Ishikawa (cell line): ENCODE results near the gene SNED1.

Experiments used
- CEBPB ChIP-seq: IDR thresholded peaks from 2 replicates; pipeline ENCODE4 v1.6.1; 2012
- CREB1 ChIP-seq: IDR thresholded peaks from 2 replicates; pipeline ENCODE4 v1.6.1; 2012; ENCODE audit warnings: low read depth
- EGR1 ChIP-seq: IDR thresholded peaks from 2 replicates; pipeline ENCODE4 v1.6.1; 2012
- EP300 ChIP-seq: IDR thresholded peaks from 2 replicates; pipeline ENCODE4 v1.6.1; 2012; ENCODE audit warnings: borderline replicate concordance
- FOXM1 ChIP-seq: IDR thresholded peaks from 2 replicates; pipeline ENCODE4 v1.6.1; 2012; ENCODE audit warnings: low read depth, borderline replicate concordance
- MAX ChIP-seq: IDR thresholded peaks from 2 replicates; pipeline ENCODE4 v1.6.1; 2012
- NFIC ChIP-seq: IDR thresholded peaks from 2 replicates; pipeline ENCODE4 v1.6.1; 2012
- RAD21 ChIP-seq: IDR thresholded peaks from 2 replicates; pipeline ENCODE4 v1.6.1; 2012; ENCODE audit warnings: low read depth
- REST ChIP-seq: IDR thresholded peaks from 2 replicates; pipeline ENCODE4 v1.6.1; 2012; ENCODE audit warnings: low read depth, mild to moderate bottlenecking
- TAF1 ChIP-seq: IDR thresholded peaks from 2 replicates; pipeline ENCODE4 v1.6.1; 2012; ENCODE audit warnings: low read depth, mild to moderate bottlenecking
- TCF12 ChIP-seq: IDR thresholded peaks from 2 replicates; pipeline ENCODE4 v1.6.1; 2012; ENCODE audit warnings: low read depth
- TEAD4 ChIP-seq: IDR thresholded peaks from 2 replicates; pipeline ENCODE4 v1.6.1; 2012
- USF1 ChIP-seq: IDR thresholded peaks from 2 replicates; pipeline ENCODE4 v1.6.1; 2012
- YY1 ChIP-seq: IDR thresholded peaks from 2 replicates; pipeline ENCODE4 v1.6.1; 2012; ENCODE audit warnings: low read depth
- ZBTB7A ChIP-seq: IDR thresholded peaks from 2 replicates; pipeline ENCODE4 v1.6.1; 2012; ENCODE audit warnings: low read depth

Gene SNED1

GRCh38 chr2:241002275-241003046 is 4.0 kb downstream of the SNED1 start:
- TF ChIP-seq CREB1 (no peak), YY1 (no peak), ZBTB7A (no peak), RAD21 (no peak), FOXM1 (no peak), USF1 (no peak), TCF12 (no peak), CEBPB (no peak)

GRCh38 chr2:241003047-241003360 is 4.6 kb downstream of the SNED1 start:
- no peak for TF ChIP-seq TEAD4
- no peak for TF ChIP-seq FOXM1
- no peak for TF ChIP-seq RAD21
- no peak for TF ChIP-seq REST
- TF ChIP-seq CREB1 = no peak
- TF ChIP-seq NFIC = no peak
- no peak for TF ChIP-seq YY1
- no peak for TF ChIP-seq TAF1
- TF ChIP-seq USF1 = no peak
- no peak for TF ChIP-seq TCF12
- no peak for TF ChIP-seq MAX
- no peak for TF ChIP-seq CEBPB
- no peak for TF ChIP-seq EP300
- TF ChIP-seq ZBTB7A = no peak
- no peak for TF ChIP-seq EGR1

GRCh38 chr2:241003369-241003768 is 5.0 kb downstream of the SNED1 start:
- no peak for TF ChIP-seq CEBPB
- no peak for TF ChIP-seq USF1
- no peak for TF ChIP-seq REST
- TF ChIP-seq MAX = no peak
- TF ChIP-seq RAD21 = no peak
- TF ChIP-seq NFIC = no peak

- TF ChIP-seq USF1 = no peak
- no peak for TF ChIP-seq TEAD4
- TF ChIP-seq EGR1 = no peak
- TF ChIP-seq RAD21 = no peak
- no peak for TF ChIP-seq TCF12
- no peak for TF ChIP-seq YY1
- TF ChIP-seq NFIC = no peak
- TF ChIP-seq TAF1 = no peak
- TF ChIP-seq ZBTB7A = no peak
- TF ChIP-seq FOXM1 = no peak
These were observed 5.6 kb downstream of the SNED1 start for GRCh38 chr2:241003830-241004564.

GRCh38 chr2:241005569-241005968 is 7.2 kb downstream of the SNED1 start:
- TF ChIP-seq NFIC (no peak), RAD21 (no peak), YY1 (no peak), ZBTB7A (no peak), EGR1 (no peak), CEBPB (no peak), MAX (no peak), TEAD4 (no peak), USF1 (no peak), TCF12 (no peak), REST (no peak), CREB1 (no peak)
